HG02623 (cell line): Measurements from ENCODE around the gene PITHD1.
"Not testable (repeated sequence)": the region's sequence is repeated elsewhere in the genome, so short reads cannot be mapped to it uniquely, and the experiment has no call there.

Experiments
- ATAC-seq: cut with Tn5 transposase; IDR thresholded peaks from one replicate; pipeline ENCODE4 v1.9.1; 2021; ENCODE audit warnings: moderate library complexity; ENCODE audit not compliant: unreplicated experiment

Gene PITHD1

GRCh38 chr1:23797478-23798448 is 19.5 kb downstream of the PITHD1 start:
- no peak for ATAC-seq

DNA sequence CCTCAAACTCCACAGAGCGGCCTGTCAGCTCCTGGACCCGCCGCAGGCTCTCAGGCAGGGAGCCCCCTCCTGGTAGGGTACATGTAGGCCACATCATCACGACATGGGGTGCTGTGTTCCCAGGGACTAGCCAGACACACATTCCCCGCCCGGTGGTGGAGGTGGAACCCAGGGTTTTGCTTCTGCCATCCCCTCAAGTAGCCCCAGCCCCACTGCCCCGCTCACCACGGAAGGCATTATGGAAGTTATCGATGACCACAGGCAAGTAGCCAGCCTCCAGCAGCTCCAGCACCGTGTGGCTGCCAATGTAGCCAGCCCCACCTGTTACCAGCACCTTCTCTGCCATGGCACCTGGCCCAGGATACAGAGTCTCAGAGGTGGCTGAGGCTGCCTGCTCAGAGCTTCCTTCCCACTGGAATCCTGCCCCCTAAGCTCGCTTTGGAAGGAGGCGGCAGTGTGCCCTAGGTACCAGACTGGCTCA is 20.5 kb downstream of the PITHD1 start:
- no peak for ATAC-seq

DNA sequence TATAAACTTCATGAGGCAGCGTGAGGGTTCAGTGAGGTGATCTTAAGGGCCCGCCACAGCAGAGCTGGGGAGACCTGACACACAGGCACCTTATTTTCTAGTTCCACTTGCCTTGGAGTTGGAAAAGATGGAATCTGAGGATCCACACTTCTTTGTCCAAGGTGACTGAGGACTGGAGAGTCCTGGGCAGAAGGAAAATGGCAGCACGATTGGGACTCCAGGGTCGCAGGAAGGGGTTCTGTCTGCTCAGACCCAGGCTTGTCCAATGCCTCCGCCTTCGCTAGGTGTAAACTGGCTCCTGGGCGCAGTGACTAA is 21.0 kb downstream of the PITHD1 start:
- ATAC-seq: no peak

DNA sequence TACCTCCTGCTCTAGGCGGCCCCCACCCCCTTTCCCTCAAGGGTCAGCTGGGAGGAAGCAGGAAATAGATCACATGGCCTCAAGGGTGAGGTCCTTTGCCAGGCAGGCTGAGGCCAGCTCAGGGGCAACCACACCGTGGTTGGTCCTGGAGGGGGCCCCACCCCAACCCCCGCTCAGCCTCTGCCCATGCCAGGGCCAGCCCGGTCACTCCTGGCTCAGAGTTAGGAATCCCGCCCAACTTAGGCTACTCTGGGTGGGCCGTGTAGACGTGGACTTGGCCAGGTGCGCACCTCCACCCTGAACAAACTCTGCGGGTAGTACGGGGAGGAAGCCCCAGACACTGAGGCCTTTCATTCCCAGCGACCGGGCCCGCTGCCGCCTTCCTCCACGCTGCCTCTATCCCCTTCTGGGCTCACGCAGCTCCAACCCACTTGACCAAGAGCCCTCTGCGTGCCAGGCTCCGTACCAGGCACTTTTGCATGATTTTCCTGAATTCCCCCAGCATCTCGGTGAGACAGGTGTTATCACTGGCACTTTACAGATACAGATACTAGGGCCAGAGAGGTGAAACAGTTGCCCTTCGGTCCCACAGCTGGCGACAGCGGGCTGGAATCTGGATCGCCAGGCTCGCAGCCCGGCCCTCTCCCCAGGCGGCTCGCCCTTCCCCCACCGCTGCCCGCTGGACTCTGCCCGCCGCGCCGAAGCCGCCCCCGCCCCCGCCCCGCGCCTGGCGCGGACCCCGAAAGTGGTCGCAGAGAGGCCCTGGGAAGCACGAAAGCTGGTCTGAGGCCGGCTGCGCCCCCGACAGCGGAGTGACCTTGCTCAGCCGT is 21.6 kb downstream of the PITHD1 start:
- ATAC-seq: peak; percentile 3

DNA sequence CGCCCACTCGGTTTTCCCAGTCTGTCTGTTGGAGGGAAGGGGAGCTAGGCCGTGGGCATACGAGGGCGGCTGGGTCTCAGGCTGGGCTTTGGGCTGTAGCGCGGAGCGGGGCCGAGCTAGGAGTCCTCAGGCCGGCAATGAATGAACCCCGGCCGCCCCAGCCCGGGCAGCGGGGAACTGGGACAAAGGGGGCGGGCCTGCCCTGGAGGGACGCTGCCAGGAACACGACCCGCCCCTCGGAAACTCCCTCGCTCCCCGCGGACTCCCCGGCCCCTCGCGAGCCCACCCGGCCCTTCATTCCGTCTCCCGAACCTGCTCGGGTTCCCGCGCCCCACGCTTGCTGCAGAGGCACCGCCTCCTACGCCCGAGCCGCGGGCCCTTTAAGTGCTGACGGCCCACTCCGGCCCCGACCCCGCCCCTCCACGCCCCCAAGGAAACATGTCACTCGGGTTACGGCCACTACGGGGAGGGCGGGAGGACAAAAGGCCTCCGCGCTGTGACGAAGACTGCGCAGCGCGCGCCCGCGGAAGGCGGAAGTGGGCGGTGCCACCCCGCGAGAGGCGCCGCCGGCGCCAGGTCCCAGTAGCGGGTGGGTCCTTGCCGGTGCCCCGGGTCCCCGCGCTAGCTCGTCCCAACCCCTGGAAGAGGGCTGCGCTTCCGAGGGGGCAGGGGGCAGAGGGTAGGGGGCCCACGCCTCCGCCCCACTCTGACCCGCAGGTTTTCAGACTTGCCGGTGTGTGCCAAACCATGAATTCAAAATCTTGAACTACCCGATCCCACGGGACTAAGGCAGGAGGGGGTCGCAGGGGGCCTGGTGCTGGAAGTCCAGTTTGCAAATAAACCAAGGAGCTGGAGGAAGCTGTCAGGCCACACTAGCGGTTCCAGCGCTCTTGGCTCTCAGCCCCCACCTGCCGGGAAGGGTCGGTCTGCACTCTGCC is 22.5 kb downstream of the PITHD1 start, which contains the start of gene GALE:
Gene GALE, minus strand, starts transcription at position 355 of the 938 bp plus-strand sequence. CDS start 1,747 bp downstream, outside the sequence.
- peak; percentile 76 for ATAC-seq

DNA sequence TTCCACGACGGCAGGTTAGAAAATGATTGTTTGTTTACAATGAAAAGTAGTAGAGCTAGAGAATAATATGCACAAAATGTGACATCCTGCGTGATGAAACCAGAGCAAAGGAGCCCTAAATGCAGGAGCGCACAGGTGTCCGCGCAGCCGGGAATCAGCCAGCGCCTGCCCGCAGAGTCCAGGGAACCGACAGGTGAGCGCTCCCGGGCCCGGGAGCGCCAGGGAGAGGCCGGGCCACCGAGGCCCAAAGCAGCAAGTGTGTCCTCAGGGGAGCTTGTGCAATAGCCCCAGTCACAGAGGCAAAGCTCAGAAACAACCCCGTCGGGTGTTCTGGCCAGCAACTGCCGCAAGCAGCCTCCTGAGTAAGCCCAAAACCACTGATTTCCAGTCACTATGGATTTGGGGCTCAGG is 23.1 kb downstream of the PITHD1 start:
- ATAC-seq: no peak

DNA sequence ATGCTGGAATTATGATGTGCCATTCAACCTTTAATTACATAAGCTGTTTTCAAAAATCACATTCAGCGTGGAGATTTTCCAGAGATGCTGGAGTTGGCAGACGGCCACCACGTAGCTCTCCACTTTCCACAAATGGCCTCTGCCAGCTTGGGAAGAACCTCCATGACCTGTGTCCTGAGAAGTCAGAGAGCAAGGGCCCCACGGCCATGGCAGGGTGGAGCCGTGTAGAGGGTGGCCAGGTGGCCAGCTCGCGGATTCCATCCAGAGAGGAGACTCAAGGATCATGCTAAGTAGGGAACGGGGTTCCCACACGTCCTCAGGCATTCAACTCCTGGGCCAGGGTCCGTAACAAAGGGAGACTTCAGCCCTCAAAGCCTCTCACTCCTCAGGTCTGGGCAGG is 23.7 kb downstream of the PITHD1 start:
- ATAC-seq: no peak

DNA sequence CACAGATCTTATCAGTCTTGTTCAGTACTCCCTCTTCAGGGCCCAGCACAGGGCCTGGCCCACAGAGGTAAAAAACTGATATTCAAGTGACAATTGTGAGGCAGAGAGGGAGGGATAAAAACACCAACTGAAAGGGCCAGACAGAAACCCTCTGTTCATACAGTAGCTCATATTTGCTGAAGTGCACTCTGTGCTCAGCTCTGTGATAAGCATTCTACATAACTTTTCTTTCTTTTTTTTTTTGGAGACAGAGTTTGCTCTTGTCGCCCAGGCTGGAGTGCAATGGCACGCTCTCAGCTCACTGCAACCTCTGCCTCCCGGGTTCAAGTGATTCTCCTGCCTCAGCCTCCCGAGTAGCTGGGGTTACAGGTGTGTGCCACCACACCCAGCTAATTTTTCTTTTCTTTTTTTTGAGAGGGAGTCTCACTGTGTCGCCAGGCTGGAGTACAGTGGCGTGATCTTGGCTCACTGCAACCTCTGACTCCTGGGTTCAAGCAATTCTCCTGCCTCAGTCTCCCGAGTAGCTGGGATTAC is 24.7 kb downstream of the PITHD1 start:
- ATAC-seq: not testable (repeated sequence)

GRCh38 chr1:23803674-23804073 is 25.5 kb downstream of the PITHD1 start:
- ATAC-seq: no peak

- no peak for ATAC-seq
These were observed 26.1 kb downstream of the PITHD1 start for GRCh38 chr1:23804183-23804835.

GRCh38 chr1:23805025-23805424 is 26.8 kb downstream of the PITHD1 start:
- no peak for ATAC-seq

DNA sequence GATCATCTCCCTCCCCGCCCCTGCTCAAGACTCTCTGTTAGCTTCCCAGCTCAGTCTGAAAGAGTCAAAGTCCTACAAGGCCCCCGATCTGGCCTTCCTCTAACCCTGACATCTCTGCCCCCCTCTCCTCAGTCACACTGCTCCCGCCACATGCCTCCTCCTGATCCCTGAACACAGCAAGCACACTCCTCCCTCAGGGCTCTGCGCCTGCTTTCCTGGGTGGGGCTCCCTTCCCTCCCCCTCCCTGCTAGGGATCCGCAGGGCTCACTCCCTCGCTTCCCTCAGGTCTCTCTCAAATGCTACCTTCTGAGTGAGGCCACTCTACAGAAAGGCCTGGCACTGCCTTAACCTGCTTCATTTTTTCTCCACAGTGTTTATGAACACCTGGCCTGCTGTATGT is 28.1 kb downstream of the PITHD1 start:
- no peak for ATAC-seq

- ATAC-seq: no peak
These were observed 29.2 kb downstream of the PITHD1 start for GRCh38 chr1:23807453-23807852.

DNA sequence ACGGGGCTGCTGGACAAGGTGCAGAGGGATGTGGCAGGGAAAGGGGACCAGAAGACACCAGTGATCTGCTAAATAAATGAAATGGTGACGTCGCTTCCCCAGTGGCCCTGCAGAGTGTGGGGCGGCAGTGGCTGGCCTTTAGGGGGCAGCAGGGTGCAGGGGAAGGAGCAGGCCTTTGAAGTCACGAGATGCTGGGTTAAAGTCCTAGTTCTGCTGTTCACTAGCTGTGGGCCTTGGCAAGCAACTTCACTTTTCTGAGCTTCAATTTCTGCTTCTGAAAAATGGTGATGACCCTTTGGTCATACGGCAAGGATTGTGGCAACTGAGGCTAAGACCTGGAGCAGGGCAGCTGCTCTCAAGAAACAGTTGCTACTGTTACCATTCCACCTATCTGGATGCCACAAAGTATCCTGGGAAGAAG is 31.5 kb downstream of the PITHD1 start:
- peak; percentile 67 for ATAC-seq

- ATAC-seq: no peak
These were observed 32.8 kb downstream of the PITHD1 start for GRCh38 chr1:23810818-23811540.

GRCh38 chr1:23814016-23814415 is 35.8 kb downstream of the PITHD1 start:
- ATAC-seq: no peak

DNA sequence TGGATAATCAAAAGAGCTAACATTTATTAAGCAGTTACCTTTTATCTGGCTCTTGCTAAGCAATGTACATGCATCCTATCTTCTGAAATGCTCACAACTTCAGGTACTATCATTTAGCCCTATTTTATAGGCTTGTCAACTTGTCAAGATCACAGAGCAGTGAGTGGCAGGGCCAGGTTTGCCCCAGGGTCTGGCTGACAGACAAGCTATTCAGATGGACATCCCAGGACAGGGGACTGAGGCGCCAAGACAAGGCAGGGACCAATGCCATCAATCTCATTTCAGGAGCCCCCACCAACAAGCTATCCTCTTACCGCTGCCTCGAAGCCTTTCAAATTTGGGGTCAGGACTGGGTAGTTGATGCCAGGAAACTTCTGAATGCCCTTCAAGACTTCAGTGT is 38.1 kb downstream of the PITHD1 start:
- ATAC-seq: no peak

- no peak for ATAC-seq
These were observed 38.7 kb downstream of the PITHD1 start for GRCh38 chr1:23816906-23817305.

DNA sequence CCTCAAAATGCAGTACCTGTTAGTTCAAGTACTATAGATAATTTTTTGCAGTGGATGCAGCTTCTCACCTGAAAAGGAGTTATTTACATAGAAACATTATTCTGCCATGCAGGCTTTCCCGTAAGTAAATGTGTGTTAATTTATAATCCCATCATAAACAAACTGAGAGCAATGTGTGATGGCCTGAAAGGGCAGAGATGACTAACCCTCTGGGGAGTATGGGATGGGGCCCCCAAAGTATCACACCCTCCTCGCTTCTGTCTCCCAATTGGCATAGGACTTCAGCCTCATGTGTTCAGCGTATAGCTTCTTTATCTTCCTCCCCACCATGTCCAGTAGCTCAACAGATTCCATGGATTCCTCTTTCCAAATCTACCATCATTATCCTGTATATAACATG is 39.4 kb downstream of the PITHD1 start:
- ATAC-seq: no peak
